ENCODE results near the gene ZP4.

Gene ZP4

DNA sequence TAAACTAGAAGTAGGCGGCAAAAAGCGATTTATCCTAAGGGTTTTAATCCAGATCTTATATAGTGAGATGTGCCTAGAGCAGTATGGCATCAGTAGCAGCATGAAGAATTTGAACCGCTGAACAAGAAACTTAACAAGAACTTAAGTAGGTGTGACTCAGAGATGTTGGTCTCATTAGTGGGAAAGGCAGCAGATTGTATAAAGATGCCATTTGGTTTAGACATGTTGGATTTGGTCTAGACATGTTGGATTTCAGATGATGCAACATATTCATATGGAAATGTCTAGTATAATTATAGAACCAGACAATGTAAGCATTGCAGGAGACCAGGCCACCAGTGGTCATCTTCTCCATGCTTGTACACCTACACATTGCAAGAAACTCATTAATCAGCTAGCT is 42.1 kb upstream of the ZP4 start:
- TF ChIP-seq POU6F1 (CRISPR knock-in tag; IDR thresholded peaks at IDR 0.05; ENCODE audit: borderline replicate concordance, low read depth), result no peak
- TF ChIP-seq GLIS3 (CRISPR knock-in tag; IDR thresholded peaks at IDR 0.05), result no peak
- no peak for TF ChIP-seq CSRNP3 (CRISPR knock-in tag; IDR thresholded peaks at IDR 0.05)
- TF ChIP-seq PATZ1 (CRISPR knock-in tag; IDR thresholded peaks at IDR 0.05; ENCODE audit: borderline replicate concordance), result no peak
- TF ChIP-seq ZFP30 (CRISPR knock-in tag; IDR thresholded peaks at IDR 0.05), result no peak
- TF ChIP-seq ZFP3 (CRISPR knock-in tag; IDR thresholded peaks at IDR 0.05), result no peak
- TF ChIP-seq CSDC2 (CRISPR knock-in tag; IDR thresholded peaks at IDR 0.05), result no peak
- no peak for TF ChIP-seq ZC3H10 (CRISPR knock-in tag; IDR thresholded peaks at IDR 0.05)
- TF ChIP-seq, protein P1, sequence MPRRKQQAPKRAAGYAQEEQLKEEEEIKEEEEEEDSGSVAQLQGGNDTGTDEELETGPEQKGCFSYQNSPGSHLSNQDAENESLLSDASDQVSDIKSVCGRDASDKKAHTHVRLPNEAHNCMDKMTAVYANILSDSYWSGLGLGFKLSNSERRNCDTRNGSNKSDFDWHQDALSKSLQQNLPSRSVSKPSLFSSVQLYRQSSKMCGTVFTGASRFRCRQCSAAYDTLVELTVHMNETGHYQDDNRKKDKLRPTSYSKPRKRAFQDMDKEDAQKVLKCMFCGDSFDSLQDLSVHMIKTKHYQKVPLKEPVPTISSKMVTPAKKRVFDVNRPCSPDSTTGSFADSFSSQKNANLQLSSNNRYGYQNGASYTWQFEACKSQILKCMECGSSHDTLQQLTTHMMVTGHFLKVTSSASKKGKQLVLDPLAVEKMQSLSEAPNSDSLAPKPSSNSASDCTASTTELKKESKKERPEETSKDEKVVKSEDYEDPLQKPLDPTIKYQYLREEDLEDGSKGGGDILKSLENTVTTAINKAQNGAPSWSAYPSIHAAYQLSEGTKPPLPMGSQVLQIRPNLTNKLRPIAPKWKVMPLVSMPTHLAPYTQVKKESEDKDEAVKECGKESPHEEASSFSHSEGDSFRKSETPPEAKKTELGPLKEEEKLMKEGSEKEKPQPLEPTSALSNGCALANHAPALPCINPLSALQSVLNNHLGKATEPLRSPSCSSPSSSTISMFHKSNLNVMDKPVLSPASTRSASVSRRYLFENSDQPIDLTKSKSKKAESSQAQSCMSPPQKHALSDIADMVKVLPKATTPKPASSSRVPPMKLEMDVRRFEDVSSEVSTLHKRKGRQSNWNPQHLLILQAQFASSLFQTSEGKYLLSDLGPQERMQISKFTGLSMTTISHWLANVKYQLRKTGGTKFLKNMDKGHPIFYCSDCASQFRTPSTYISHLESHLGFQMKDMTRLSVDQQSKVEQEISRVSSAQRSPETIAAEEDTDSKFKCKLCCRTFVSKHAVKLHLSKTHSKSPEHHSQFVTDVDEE (CRISPR knock-in tag; IDR thresholded peaks at IDR 0.05), result no peak
- TF ChIP-seq ZNF70 (CRISPR knock-in tag; IDR thresholded peaks at IDR 0.05), result no peak
- TF ChIP-seq ZNF8 (CRISPR knock-in tag; IDR thresholded peaks at IDR 0.05), result no peak
- no peak for TF ChIP-seq ZNF565 (CRISPR knock-in tag; conservative IDR thresholded peaks at IDR 0.05; ENCODE audit: low read depth)
- no peak for TF ChIP-seq RARB (CRISPR knock-in tag; IDR thresholded peaks at IDR 0.05)
- no peak for TF ChIP-seq ARNTL (CRISPR knock-in tag; IDR thresholded peaks at IDR 0.05; ENCODE audit: borderline replicate concordance, low read depth)
- no peak for TF ChIP-seq TCF4 (CRISPR knock-in tag; IDR thresholded peaks at IDR 0.05; ENCODE audit: borderline replicate concordance)
- TF ChIP-seq CREB5 (CRISPR knock-in tag; IDR thresholded peaks at IDR 0.05; ENCODE audit: low read depth), result no peak
- peak; percentile 26; the same call in 1 of the 3 replicates for ATAC-seq

- TF ChIP-seq CSDC2 (CRISPR knock-in tag; IDR thresholded peaks at IDR 0.05) (no peak), ISL1 (CRISPR knock-in tag; IDR thresholded peaks at IDR 0.05) (no peak), PATZ1 (CRISPR knock-in tag; IDR thresholded peaks at IDR 0.05; ENCODE audit: borderline replicate concordance) (no peak), ZNF565 (CRISPR knock-in tag; conservative IDR thresholded peaks at IDR 0.05; ENCODE audit: low read depth) (no peak), TCF4 (CRISPR knock-in tag; IDR thresholded peaks at IDR 0.05; ENCODE audit: borderline replicate concordance) (no peak)
Measured at GRCh38 chr1:237931581-237931980, 40.9 kb upstream of the ZP4 start.

DNA sequence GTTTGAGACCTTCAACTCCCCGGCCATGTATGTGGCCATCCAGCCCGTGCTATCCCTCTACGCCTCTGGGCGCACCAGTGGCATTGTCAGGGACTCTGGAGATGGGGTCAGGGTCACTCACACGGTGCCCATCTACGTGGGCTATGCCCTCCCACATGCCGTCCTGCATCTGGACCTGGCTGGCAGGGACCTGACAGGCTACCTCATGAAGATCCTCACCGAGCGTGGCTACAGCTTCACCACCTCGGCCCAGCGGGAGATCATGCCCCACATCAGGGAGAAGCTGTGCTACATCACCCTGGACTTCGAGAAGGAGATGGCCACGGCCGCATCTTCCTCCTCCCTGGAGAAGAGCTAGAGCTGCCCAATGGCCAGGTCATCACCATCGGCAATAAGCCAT is 36.5 kb upstream of the ZP4 start:
- TF ChIP-seq ZNF565 (CRISPR knock-in tag; conservative IDR thresholded peaks at IDR 0.05; ENCODE audit: low read depth), result no peak
- no peak for TF ChIP-seq TOX (CRISPR knock-in tag; IDR thresholded peaks at IDR 0.05; ENCODE audit: borderline replicate concordance)
- no peak for TF ChIP-seq ZNF8 (CRISPR knock-in tag; IDR thresholded peaks at IDR 0.05)
- TF ChIP-seq ESRRG (CRISPR knock-in tag; IDR thresholded peaks at IDR 0.05), result no peak
- TF ChIP-seq ZFP30 (CRISPR knock-in tag; IDR thresholded peaks at IDR 0.05), result no peak
- no peak for TF ChIP-seq PATZ1 (CRISPR knock-in tag; IDR thresholded peaks at IDR 0.05; ENCODE audit: borderline replicate concordance)
- no peak for TF ChIP-seq OSR1 (CRISPR knock-in tag; IDR thresholded peaks at IDR 0.05)
- no peak for ATAC-seq

More at GRCh38 chr1:237931581-237931980, 40.9 kb upstream of the ZP4 start:
- ATAC-seq, result no peak
